ENCODE results near the gene TMEM164.

Gene TMEM164

DNA sequence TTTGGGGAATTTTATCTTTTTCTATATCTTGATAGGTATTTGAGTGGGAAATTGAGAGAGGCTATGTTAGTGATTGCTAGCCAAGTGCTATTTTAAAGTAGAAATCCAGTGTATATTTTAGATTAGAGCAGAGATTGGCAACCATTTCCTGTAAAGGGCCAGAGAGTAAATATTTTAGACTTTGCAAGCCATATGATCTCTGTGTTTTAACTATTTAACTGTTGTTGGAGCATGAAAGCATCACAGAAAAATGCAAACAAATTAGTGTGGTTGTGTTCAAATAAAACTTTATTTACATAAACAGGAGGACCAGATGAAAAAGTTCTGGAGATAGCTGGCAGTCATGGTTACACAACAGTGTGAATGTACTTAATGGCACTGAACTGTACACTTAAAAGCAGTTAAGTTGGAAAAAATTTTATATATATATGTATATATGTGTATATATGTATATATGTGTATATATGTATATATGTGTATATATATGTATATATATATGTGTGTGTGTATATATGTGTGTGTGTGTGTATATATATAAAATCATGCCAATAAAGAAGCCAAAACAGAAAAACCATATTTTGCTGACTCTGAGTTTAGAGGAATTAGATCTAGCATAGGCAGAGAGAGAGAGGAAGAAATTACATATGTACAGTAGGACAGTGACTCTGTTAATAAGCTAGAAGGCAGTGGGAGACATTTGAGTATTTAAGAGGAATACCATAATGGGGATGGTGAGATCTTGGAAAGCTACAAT is 83.4 kb downstream of the TMEM164 start:
- no peak for DNase-seq

DNA sequence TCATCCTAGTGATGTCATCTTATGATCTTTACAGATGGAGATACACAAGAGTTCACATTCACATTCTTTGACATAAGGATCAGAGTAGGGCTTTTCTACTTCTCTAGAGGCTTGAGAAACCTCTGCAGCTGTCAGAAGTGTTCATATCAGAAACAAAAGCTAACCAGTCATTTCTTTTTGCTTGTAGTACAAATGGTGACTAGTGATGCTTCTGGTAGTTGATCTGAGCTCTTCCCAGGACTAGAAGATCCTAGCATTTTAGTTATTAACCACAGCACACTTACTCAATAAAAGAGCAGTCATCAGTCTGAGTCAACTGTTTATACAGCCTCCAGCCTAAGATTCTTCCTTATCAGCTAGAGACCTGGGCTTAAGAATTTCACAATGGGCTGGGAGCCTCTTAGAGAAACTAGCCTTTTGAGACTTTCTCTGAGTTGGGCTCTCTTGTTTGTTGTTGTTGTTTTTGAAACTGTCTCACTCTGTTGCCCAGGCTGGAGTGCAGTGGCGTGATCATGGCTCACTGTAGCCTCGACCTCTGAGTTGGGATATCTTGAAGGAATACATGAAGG is 84.1 kb downstream of the TMEM164 start:
- peak; percentile 86 for DNase-seq

DNA sequence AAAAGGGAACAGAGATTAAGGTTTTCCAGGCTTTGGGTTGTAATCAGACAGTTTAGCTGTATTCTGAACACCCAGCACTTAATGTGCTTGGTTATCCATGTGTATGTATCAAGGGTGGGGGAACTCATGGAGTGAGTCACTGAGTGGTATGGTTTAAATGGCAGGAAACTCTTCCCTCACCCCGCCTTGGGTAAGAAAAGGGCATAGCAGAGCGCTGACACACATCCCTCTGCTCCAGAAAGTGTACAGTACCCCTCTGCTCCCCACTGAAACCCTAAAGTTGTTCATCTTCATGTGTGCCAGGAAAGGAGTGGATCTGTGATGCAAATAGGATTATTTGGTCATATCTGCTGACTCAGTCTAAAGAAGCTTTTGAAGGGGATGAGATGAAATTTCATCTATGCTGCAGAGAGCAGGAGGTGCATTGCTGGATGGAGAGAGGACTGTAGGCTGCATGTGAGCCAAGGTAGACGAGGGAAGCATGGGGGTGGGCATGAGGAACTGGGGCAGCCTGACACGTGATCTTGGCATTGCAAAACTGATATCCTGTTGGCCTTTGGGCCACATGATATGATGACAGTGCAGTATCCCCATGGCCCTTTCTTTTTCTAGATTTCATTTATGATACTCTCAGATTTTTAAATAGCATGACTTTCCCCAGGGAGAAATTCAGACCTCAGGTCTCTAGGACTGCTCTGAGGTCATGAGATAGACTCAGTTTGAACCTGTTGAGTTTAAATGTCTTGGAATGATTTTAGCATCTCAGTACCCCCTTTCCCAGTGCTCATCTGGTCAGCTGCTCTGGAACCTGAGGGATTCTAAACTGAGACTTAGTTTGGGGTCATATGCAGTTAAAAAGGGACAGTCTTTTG is 84.8 kb downstream of the TMEM164 start:
- DNase-seq = peak; percentile 78

DNA sequence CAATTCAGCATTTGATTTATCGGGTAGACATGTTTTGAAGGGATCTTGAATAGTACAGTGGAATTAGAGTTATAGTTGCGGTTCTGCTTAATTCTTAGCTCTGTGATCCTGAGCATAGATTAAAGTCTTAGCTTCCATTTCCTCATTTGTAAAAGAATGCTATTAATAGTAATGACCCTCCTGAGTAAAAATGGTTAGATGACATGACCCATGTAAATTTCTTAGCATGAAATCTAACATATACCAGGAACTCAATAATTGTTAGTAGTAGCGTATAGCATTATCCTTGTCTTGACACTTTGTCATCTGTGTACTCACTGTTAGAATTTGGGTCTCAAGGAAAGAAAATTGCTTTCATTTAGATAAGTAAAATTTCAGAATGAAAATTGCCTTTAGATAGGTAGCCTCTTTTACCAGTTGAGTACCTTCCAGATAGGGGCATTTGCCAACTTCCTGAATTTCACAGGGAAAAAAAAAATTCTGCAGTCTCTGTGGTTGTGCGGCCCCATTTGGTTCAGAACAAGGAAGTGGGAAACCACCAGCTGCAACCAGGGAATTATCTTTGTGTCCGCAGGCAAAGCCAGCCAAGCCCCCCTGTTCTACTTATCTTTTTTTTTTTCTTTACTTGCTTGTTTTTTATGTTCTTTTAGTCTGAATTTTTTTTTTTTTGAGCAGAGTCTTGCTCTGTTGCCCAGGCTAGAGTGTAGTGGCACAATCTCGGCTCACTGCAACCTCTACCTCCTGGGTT is 86.9 kb downstream of the TMEM164 start:
- DNase-seq = peak; percentile 77

DNA sequence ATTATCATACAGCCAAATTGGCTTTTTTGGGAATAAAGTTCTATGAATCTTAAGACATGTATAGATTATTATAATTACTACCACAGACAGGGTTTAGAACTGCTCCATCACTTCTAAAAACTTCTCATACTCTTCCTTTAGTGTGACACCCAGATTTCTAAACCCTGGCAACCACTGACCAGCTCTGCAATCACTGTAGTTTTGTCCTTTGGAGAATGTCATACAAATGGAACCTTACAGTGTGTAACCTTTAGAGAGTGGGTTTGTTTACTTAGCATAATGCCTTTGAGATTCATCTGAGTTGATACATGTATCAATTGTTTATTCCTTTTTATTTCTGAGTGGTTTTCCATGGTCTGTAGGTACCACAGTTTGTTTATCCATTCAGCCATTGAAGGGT is 95.0 kb downstream of the TMEM164 start:
- DNase-seq = no peak

DNA sequence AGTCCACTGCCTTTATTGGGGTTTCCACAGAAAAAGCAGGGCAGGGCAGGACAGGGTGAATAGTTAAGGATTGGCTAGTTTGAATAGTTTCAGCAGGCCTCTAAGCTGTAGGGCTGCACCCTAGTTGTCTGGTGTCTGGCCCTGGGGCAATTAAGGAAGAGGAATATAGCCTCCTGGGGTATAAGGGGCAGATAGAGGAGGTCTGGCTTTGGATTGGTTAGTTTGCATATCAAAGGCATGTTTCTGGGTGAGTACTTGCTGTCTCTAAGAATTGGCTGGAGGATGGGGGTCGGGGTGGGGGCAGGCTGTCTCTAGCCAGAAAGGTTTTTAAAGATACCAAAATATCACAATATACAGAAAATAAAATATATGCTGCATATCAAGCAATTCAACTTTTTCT is 100.4 kb downstream of the TMEM164 start:
- no peak for DNase-seq

DNA sequence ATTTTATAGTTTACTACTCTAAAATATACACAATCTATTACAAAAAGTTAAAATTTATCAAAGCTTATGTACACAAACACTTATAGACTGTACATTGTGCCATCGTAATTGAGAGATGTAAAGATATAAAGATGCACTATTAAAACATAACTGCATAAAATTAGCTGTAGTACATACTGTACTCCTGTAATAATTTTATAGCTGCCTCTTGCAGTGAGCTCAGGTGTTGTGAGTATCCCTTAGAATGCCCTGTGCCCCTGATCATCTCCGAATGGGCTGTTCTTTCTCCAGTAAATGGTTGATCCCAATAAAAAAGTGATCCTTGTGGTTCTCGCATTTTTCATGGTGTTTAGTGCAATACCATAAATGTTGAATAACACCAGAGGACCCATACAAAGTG is 101.2 kb downstream of the TMEM164 start:
- no peak for DNase-seq

DNA sequence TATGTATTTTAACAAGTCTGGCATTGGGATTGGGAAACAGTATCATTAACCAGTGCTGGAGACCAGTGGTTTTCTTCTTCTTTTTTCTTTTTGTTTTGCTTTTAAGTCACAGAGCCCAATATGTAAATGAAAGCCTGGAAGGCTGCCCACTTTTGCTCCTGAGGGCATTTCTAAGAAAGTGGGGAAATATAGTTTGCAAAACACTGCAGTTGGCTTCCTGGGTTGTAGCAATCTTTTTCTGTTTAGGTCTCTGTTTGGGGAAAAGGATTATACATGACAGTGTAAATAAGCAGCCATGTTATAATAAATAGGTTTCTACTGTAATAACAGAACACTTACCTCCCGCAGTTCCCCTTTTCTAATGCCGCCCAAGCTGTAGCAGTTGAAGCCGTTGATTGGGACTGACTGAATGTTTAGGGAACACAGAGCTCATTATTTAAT is 105.5 kb downstream of the TMEM164 start:
- DNase-seq = peak; percentile 87

DNA sequence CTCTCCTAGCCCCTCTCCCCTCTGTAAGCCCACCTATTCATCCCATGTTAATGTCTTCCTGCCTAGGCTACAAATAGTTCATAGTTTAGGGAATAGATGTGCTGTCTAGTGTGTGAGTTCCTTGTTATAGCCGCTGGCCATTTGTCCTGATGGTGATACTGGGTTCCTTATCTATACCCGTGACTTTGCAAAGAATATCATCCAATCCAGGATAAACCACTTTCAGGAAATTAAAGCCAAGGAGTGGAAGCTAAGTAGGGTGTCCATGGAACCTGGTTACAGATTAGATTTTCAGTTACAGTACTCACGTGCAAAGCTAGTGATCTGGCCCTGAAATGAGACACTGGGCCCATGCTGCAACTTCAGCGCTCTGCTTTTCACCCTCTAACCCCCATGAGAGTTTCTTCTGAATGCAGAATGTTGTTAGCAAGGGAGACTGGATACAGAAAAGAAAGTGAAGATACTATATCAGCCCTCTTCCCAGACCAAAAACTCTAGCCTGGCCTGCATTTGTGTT is 111.4 kb downstream of the TMEM164 start:
- DNase-seq = no peak

DNA sequence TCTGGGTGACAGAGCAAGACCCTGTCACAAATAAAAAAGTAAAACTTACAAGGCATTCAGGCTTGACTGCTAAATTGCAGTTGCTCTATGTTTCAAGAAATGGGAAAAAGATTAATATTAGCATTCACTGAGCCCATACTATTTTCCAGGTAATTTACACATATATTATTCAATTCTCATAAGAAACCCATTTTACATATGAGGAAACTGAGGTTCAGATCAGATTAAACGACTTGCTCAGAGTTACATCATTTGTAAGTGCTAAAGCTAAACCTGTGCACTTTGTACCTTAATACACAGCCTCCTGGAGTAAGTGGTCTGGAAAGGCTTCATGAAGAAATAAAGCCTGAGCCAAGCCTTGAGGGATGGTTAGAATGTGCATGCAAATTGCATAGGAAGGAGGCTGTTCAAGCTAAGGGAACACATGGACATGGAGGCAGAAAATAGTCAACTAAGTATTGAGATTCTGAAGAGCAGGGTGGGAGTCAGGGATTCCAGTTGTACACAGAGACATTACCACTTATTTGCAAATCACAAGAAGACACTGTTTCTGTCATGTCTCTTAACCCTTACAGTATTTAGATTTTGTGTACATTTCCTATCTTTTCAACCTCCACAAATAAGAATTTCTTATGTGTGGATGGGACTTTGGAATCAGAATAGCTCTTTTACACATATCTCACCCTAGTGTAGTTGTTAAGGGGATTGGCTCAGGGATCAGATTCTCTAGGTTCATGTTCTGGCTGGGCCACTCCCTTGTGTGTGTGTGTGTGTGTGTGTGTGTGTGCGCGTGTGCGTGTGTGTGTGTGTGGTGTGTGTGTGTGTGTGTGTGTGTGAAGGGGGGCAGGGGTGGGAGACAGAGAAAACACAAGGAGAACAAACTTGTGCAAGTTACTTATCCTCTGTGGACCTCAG is 113.4 kb downstream of the TMEM164 start:
- DNase-seq = no peak

DNA sequence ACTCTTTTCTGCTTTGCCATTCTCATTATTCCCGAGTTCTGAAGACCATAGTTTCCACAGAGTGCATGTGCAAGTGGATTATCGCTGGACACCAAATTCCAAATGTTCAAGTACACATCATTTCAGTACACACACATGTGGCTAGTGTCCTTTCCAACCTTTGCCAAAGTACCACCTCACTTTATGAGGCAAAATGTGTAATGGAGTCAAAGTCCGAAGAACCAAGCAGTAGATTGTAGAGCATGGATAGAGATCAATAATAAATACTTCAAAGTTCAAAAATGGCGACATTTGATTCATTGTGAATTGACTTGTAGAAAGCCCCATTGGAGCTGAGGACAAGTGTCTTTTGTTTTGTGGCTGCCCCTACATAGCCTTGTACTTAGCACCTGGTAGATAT is 115.6 kb downstream of the TMEM164 start:
- DNase-seq = no peak

DNA sequence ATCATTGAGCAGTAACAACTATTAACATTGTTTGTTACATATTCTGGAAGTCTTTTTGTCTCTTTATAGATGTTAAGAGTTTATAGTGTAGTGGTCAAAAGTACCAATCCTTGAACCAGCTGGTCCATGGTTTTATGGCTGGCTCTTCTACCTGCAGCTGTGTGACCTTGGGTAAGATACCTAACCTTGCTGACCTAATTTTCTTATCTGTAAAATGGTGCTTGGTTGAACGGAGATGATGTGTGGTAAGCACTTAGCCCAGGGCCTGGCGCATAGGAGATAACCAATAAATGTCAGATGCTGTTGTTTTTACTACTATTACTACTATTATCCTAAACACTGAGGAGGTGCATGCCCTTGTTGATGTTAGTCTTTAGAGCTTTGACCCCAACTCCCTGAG is 116.6 kb downstream of the TMEM164 start:
- DNase-seq = no peak

DNA sequence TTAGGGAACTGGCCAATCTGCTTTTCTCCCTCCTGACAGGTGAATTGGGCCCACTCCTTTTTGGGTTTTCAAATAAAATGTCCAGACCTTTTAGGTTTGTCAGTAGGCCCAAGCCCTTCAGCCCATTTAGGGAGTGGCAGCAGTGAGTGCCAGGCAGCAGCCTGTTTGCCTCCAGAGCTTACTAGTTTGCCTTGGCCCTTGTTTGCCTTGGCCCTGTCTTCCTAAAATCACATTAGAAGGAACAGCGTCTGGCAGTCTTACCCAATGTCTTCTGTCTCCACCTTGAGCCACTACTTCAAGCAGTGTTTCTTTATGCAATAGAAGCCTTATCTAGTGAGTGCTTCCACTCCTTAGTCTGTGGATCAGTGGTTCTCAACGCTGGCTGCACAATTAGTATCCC is 117.1 kb downstream of the TMEM164 start:
- no peak for DNase-seq

DNA sequence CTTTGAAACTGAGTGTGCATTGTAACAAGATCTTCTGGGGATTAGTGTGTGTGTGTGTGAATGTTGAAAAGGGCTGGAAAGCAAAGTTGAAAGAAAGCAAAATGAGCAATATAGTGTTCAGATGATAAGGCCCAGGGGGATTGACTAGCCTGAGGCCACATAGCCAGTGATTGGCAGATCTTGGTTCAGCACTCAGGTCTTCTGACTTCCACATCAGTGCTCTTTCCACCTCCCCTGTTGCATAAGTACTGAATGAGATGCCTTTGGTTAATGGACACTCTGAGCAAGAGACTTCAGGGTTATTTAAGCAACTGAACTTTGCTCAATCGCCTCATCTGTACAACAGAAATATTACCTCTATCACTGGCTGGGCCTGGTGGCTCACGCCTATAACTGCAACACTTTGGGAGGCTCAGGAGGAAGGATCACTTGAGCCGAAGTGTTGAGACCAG is 120.4 kb downstream of the TMEM164 start:
- DNase-seq = peak; percentile 14

DNA sequence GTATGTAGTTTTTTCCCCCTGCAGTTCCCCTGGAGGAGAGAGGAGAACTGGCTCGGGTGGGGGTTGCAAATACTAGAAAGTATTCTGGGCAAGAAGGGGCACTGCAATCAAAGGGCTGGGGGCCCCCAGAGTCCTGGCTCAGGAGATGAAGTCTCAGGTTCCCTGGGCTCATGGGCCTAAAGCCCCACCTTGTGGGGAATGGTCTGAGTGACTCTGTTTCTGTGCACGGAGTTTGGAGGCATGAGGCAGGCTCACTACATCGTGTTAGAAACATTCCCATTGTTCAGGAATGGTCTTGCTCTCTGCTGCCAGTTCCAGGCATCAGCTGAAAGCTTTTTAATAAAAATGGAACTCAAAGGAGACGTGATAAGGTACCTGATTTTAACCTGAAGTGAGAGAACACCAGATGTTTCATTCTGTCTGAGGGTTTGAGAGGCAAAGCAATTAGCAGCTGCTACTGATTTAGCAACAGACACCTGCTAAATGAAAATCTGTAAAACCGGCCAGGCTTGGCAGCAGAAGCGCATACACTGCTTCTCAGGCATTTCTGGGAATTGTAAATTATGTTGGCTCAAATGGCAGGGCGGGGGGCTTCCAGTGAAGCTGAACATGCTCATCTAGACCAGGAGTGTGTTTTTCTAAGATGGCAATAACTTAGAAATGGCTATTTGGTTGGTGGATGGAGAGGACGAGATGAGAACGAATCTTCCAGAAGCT is 122.7 kb downstream of the TMEM164 start:
- no peak for DNase-seq

DNA sequence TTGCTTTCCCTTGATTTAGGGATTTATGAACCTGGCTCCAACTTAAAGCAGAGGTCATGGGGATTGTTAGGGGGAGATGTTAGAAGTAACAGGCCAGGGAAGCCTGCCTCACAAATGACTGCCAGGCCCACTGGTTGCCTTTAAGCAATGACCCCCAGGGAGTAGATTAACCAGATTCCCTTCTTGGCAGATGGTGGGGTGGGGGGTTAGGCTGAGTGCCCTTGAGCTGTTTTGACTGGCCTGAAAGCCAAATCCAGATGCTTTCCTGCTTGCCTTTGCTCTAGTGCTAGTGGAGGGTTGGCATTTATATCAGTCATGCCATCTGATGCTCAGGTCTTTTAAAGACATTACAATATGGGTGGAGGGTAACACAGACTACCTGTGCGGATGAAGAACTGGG is 128.1 kb downstream of the TMEM164 start:
- DNase-seq = no peak

DNA sequence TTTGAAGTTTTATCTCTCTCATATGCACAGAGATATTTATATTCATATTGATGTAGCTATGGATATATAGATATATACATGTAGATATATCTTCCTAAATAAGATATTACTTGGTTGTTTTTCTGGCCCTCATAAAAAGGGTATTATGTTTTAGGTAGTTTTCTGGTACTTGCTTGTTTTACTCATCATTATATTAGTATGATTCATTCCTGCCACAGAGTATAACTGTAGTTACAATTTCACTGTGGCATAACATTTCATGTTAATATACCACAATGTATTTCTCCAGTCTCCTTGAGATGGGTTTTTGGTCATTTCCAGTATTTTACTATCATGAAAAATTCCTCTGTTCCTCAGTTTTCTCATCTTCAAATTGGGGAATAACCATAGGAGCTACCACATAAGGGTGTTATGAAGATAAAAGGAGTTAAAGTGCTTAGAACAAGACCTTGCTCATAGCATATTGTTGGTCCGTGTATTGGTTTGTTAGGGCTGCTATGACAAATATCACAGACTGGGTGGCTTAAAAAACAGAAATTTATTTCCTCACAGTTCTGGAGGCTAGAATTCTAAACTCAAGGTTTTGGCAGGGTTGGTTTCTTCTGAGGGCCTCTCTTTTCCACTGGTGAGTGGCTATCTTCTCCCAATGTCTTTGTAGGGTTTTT is 129.7 kb downstream of the TMEM164 start:
- DNase-seq = no peak

DNA sequence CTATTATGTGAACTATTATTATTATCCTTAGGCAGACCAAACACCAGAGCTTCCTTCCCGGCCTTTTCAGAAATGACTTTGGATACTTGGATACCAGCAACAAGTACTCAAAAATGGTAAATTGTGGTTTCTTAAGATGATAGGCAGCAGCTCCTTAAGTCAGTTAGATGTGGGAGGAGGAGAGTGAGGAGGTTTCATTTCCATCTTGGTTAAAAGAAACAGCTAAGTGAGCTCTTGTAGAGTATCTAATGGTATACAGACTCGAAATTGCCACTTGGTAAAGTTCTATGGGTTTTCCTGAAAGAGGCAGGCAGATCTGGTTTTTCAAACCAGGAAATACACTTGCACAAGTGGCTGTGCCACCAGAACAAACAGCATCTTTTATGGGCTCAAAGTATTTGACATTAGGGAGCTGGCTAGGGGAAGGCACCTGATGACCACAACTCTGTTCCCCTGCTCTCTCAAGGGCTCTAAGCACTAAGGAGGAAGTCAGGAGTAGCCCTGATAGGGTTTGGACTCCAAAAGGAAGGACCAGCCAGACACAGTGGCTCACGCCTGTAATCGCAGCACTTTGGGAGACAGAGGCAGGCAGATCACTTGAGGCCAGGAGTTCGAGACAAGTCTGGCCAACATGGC is 130.9 kb downstream of the TMEM164 start:
- no peak for DNase-seq

DNA sequence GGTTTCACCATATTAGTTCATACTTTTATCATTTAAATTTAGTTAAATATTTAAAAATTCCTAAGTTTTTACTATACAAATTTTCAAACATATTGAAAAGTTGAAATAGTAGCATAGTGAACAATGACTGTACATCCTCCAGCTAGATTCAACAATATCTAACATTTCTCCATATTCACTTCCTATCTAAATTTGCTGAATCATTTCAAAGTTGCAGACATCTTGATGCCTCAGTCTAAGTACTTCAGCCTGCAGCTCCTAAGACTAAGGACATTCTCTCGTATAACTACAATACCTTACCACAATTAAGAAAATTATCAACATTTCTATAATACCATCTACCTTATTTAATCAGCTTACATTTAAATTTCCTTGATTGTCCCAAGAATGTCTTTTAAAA is 132.7 kb downstream of the TMEM164 start:
- DNase-seq = peak; percentile 33

DNA sequence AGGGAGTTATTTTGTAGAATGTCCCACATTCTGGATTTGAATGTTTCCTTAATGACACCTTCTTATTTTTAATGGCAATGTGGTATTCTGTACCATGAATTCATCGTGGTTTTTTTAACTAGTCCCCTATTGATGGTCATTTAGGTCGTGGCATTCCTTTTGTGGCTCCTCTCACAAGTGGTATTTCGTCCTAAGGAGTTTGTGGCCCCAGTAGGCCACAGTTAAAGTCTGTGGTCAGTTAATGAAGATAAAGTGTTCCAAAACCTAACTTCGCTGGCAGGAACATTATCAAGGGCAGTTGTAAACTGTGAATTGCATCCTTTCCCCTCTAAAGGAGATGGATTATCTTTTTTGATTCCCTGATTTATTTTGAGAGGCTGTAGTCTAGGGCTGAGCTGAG is 133.2 kb downstream of the TMEM164 start:
- no peak for DNase-seq

Measured in inflammatory macrophage treated with lipopolysaccharide for 4 hours (primary cell).